GM19397 (cell line): Measurements from ENCODE around the gene HTRA3.

Experiments used
- ATAC-seq: cut with Tn5 transposase; IDR thresholded peaks from one replicate; pipeline ENCODE4 v1.9.1; 2021; ENCODE audit warnings: mild to moderate bottlenecking, moderate library complexity; ENCODE audit not compliant: unreplicated experiment

HTRA3 gene

GRCh38 chr4:8245884-8246833, 23.4 kb upstream of the HTRA3 start:
- ATAC-seq = no peak

- no peak for ATAC-seq
Measured at GRCh38 chr4:8247047-8247930, 22.3 kb upstream of the HTRA3 start.

- ATAC-seq = no peak
Measured at GRCh38 chr4:8248091-8248490, 21.5 kb upstream of the HTRA3 start.

- ATAC-seq = no peak
Measured at GRCh38 chr4:8250227-8250626, 19.3 kb upstream of the HTRA3 start.

GRCh38 chr4:8250637-8251036, 18.9 kb upstream of the HTRA3 start:
- no peak for ATAC-seq

GRCh38 chr4:8251110-8251883, 18.3 kb upstream of the HTRA3 start:
- ATAC-seq = no peak

- no peak for ATAC-seq
Measured at GRCh38 chr4:8252301-8253173, 17.0 kb upstream of the HTRA3 start.

- ATAC-seq = no peak
Measured at GRCh38 chr4:8254076-8254475, 15.5 kb upstream of the HTRA3 start.

- ATAC-seq = no peak
Measured at GRCh38 chr4:8255698-8256441, 13.7 kb upstream of the HTRA3 start.

- ATAC-seq = no peak
Measured at GRCh38 chr4:8257854-8258253, 11.7 kb upstream of the HTRA3 start.

GRCh38 chr4:8258552-8259212, 10.9 kb upstream of the HTRA3 start:
- no peak for ATAC-seq

- no peak for ATAC-seq
Measured at GRCh38 chr4:8259743-8260430, 9.7 kb upstream of the HTRA3 start.

- ATAC-seq = no peak
Measured at GRCh38 chr4:8260656-8261111, 8.9 kb upstream of the HTRA3 start.

GRCh38 chr4:8261851-8262535, 7.6 kb upstream of the HTRA3 start:
- ATAC-seq = no peak

GRCh38 chr4:8262637-8263322, 6.8 kb upstream of the HTRA3 start:
- ATAC-seq = no peak

- no peak for ATAC-seq
Measured at GRCh38 chr4:8263397-8263796, 6.2 kb upstream of the HTRA3 start.

GRCh38 chr4:8264106-8264505, 5.4 kb upstream of the HTRA3 start:
- ATAC-seq = no peak
